GM18505 (cell line): ENCODE results near the gene NPC1L1.
"Not testable (repeated sequence)": the region's sequence is repeated elsewhere in the genome, so short reads cannot be mapped to it uniquely, and the experiment has no call there.

Experiments used
- ATAC-seq: cut with Tn5 transposase; IDR thresholded peaks from one replicate; pipeline ENCODE4 v1.9.1; 2021; ENCODE audit not compliant: unreplicated experiment
- POLR2A ChIP-seq: IDR thresholded peaks from 4 replicates; pipeline ENCODE4 v1.6.1; 2011; ENCODE audit warnings: borderline replicate concordance; ENCODE audit not compliant: insufficient read depth, insufficient read length; ENCODE audit errors: extremely low read depth

The NPC1L1 gene

GRCh38 chr7:44557485-44557884 lies 16.4 kb upstream of the NPC1L1 start:
- no peak for TF ChIP-seq POLR2A
- ATAC-seq, result no peak

- no peak for TF ChIP-seq POLR2A
- no peak for ATAC-seq
Measured at GRCh38 chr7:44555350-44555749, 14.2 kb upstream of the NPC1L1 start.

- not testable (repeated sequence) for ATAC-seq
Measured at GRCh38 chr7:44552473-44553005, 11.4 kb upstream of the NPC1L1 start.

GRCh38 chr7:44549457-44549856 lies 8.3 kb upstream of the NPC1L1 start:
- no peak for ATAC-seq
- TF ChIP-seq POLR2A, result no peak

- no peak for TF ChIP-seq POLR2A
- ATAC-seq, result no peak
Measured at GRCh38 chr7:44548893-44549292, 7.8 kb upstream of the NPC1L1 start.

- no peak for TF ChIP-seq POLR2A
- no peak for ATAC-seq
Measured at GRCh38 chr7:44547536-44548231, 6.6 kb upstream of the NPC1L1 start.

- ATAC-seq, result no peak
- no peak for TF ChIP-seq POLR2A
Measured at GRCh38 chr7:44541876-44542610, 913 bp upstream of the NPC1L1 start.

GRCh38 chr7:44540592-44541027 lies 520 bp downstream of the NPC1L1 start:
- no peak for ATAC-seq
- TF ChIP-seq POLR2A, result no peak

- ATAC-seq, result no peak
- no peak for TF ChIP-seq POLR2A
Measured at GRCh38 chr7:44539669-44540506, 1.2 kb downstream of the NPC1L1 start.

GRCh38 chr7:44538798-44539668 lies 2.1 kb downstream of the NPC1L1 start:
- ATAC-seq, result no peak
- TF ChIP-seq POLR2A, result no peak

- no peak for TF ChIP-seq POLR2A
- ATAC-seq, result no peak
Measured at GRCh38 chr7:44538093-44538797, 2.9 kb downstream of the NPC1L1 start.

GRCh38 chr7:44537442-44537841 lies 3.7 kb downstream of the NPC1L1 start:
- no peak for TF ChIP-seq POLR2A
- no peak for ATAC-seq
